ENCODE measurements around the gene NLGN1. TPM values are rescaled to one million over a fixed set of nuclear protein-coding genes. Genes with fewer than 3 reads are reported as not detected.

The NLGN1 gene
- total and polyA plus RNA-seq, 7 experiments from 2014 or later: not detected

DNA sequence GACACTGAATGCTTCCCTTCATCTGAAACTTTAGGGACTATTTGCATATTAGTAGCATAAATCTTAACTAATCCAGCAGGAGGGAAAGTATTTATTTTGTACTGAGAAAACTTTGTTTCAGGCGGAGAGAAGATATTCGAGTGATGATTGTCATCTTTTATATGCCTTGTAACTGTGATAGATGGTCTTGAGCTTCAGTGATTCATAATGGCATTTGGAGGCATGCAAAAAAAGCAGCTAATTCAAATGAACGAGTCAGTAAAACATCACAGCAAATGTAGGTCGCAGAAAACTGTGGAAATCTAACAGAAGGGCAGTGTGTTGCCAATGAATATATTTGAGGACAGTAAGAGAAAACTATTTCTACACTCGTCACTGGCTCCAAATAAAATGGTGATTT is 817.9 kb downstream of the NLGN1 start:
- Mint-ChIP-seq H3K4me3 (no peak overlapping the region), H3K27me3 (no peaks in the 10 kb centered on the region), H3K4me1 (peaks cover 0 to 17% (median 11%) of the 10 kb centered on the region in 7 donors), H3K36me3 (no peaks in the 10 kb centered on the region), H3K9me3 (peaks cover 0 to 6% (median 0%) of the 10 kb centered on the region in 11 donors), H3K27ac (no peak overlapping the region)
- Histone ChIP-seq H3K9me3 (ENCODE audit: control insufficient read depth in 2 of 3, low read length in 3 of 3) (no peaks in the 10 kb centered on the region), H3K4me3 (ENCODE audit: low read length) (no peak overlapping the region), H3K36me3 (ENCODE audit: control insufficient read depth in 2 of 3, insufficient read depth in 3 of 3, low read length in 3 of 3) (no peaks in the 10 kb centered on the region), H3K27ac (ENCODE audit: low read depth, low read length) (no peak overlapping the region), H3K27me3 (ENCODE audit: control insufficient read depth in 2 of 2, insufficient read depth in 2 of 2, low read length in 2 of 2) (no peaks in the 10 kb centered on the region), H3K4me1 (ENCODE audit: control insufficient read depth in 2 of 2, insufficient read depth in 2 of 2, low read length in 2 of 2) (no peaks in the 10 kb centered on the region)
- intact Hi-C loops (cut with micrococcal nuclease): no loop called here
- no peak for ATAC-seq
- DNase-seq: no peak
- ChIA-PET CTCF (no interaction called here), POLR2A (no interaction called here)

DNA sequence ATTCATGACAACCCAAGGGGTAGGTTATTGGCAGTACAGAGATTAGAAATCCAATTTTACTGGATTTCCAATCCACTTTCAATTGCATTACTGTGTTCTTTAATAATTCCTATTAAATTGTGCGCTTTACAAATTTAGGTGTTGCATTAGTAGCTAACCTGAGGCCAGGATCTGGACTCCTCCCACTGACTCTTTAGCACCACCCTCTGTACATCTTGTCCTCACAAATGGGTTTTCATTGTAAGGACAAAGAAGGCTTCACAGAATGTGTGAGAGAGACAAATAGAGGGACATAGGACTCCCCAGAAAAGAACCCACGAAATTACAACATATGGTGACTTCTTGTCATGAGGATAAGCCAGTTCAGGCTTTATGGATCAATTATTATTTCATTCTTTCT is 818.5 kb downstream of the NLGN1 start:
- ATAC-seq (no peak), DNase-seq (no peak)
- intact Hi-C loops (cut with micrococcal nuclease): no loop called here
- H3K4me1 ChIP-seq (ENCODE audit: control insufficient read depth in 2 of 2, insufficient read depth in 2 of 2, low read length in 2 of 2): no peaks in the 10 kb centered on the region
- no peaks in the 10 kb centered on the region for H3K27me3 Mint-ChIP-seq
- peaks cover 0 to 17% (median 11%) of the 10 kb centered on the region in 7 donors for H3K4me1 Mint-ChIP-seq
- no peak overlapping the region for H3K27ac ChIP-seq (ENCODE audit: low read depth, low read length)
- H3K9me3 ChIP-seq (ENCODE audit: control insufficient read depth in 2 of 3, low read length in 3 of 3): no peaks in the 10 kb centered on the region
- no peaks in the 10 kb centered on the region for H3K36me3 Mint-ChIP-seq
- ChIA-PET CTCF (no interaction called here), POLR2A (no interaction called here)
- H3K36me3 ChIP-seq (ENCODE audit: control insufficient read depth in 2 of 3, insufficient read depth in 3 of 3, low read length in 3 of 3): no peaks in the 10 kb centered on the region
- H3K4me3 ChIP-seq (ENCODE audit: low read length): no peak overlapping the region
- H3K9me3 Mint-ChIP-seq: peaks cover 0 to 6% (median 0%) of the 10 kb centered on the region in 11 donors
- H3K4me3 Mint-ChIP-seq: no peak overlapping the region
- no peak overlapping the region for H3K27ac Mint-ChIP-seq
- H3K27me3 ChIP-seq (ENCODE audit: control insufficient read depth in 2 of 2, insufficient read depth in 2 of 2, low read length in 2 of 2): no peaks in the 10 kb centered on the region

DNA sequence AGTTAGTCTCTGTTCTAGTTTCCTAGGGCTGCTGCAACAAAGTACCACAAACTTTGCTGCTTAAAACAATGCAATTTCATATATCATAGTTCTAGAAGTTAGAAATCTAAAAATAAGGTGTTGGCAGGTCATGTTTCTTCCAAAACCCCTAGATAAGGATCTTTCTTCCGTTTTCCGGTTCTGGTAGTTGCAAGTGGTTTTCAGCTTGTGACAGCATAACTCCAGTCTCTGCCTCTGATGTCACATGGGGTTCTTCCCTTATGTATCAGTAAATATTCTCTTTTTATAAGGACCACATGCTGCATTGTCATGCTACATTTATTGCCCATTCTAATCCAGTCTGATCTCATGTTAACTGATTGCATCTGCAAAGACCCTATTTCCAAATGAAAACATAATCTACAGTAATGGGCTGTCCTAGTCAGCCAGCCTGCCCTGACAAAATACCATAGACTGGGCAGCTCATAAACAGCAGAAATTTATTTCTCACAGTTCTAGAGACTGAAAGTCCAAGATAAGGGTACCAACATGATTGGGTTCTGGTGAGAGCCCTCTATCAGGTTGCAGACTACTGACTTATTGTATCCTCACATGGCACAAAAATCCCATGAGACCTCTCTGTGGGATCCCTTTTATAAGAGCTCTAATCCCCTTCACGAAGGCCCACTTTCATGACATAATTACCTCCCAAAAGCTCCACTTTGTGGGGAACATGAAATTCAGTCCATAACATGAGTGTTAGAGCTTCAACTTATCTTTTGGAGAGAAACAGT is 819.6 kb downstream of the NLGN1 start:
- no peaks in the 10 kb centered on the region for H3K36me3 Mint-ChIP-seq
- H3K27me3 Mint-ChIP-seq: no peaks in the 10 kb centered on the region
- peaks cover 0 to 6% (median 0%) of the 10 kb centered on the region in 11 donors for H3K9me3 Mint-ChIP-seq
- H3K27ac Mint-ChIP-seq: no peak overlapping the region
- no peaks in the 10 kb centered on the region for H3K36me3 ChIP-seq (ENCODE audit: control insufficient read depth in 2 of 3, insufficient read depth in 3 of 3, low read length in 3 of 3)
- no peaks in the 10 kb centered on the region for H3K4me1 ChIP-seq (ENCODE audit: control insufficient read depth in 2 of 2, insufficient read depth in 2 of 2, low read length in 2 of 2)
- H3K4me1 Mint-ChIP-seq: peaks cover 0 to 17% (median 11%) of the 10 kb centered on the region in 7 donors
- peak overlapping the region in 1 of 10 donors; percentile 37 for H3K4me3 Mint-ChIP-seq
- no peaks in the 10 kb centered on the region for H3K9me3 ChIP-seq (ENCODE audit: control insufficient read depth in 2 of 3, low read length in 3 of 3)
- H3K27me3 ChIP-seq (ENCODE audit: control insufficient read depth in 2 of 2, insufficient read depth in 2 of 2, low read length in 2 of 2): no peaks in the 10 kb centered on the region
- CTCF ChIA-PET: no interaction called here
- ATAC-seq: no peak
- H3K4me3 ChIP-seq (ENCODE audit: low read length): no peak overlapping the region
- intact Hi-C loops (cut with micrococcal nuclease): no loop called here
- POLR2A ChIA-PET: no interaction called here
- DNase-seq: peak in 3 of 9 donors; percentile 3 to 25 (median 6)
- no peak overlapping the region for H3K27ac ChIP-seq (ENCODE audit: low read depth, low read length)

DNA sequence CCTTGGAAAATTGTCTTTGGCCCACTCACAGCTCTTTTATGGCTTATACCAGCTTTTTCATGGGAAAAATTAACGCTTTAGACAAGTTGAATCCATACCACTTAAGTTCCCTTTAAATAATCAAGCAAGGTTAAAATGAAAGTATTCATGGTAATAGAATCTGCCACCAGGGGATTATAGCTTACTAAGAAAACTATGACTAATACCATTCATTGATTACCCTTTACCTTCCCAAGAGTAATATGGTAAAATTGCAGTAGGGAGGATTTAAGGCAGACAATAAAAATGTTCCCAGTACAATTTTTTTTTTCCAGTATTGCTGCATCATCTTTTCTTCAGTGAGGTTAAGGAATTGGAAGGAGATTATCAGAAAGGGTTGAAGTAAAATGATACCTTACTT is 820.5 kb downstream of the NLGN1 start:
- Mint-ChIP-seq H3K27me3 (no peaks in the 10 kb centered on the region), H3K4me1 (peaks cover 0 to 17% (median 11%) of the 10 kb centered on the region in 7 donors), H3K27ac (no peak overlapping the region), H3K36me3 (no peaks in the 10 kb centered on the region), H3K4me3 (no peak overlapping the region), H3K9me3 (peaks cover 0 to 7% (median 0%) of the 10 kb centered on the region in 11 donors)
- Histone ChIP-seq H3K27me3 (ENCODE audit: control insufficient read depth in 2 of 2, insufficient read depth in 2 of 2, low read length in 2 of 2) (no peaks in the 10 kb centered on the region), H3K9me3 (ENCODE audit: control insufficient read depth in 2 of 3, low read length in 3 of 3) (no peaks in the 10 kb centered on the region), H3K4me1 (ENCODE audit: control insufficient read depth in 2 of 2, insufficient read depth in 2 of 2, low read length in 2 of 2) (no peaks in the 10 kb centered on the region), H3K4me3 (ENCODE audit: low read length) (no peak overlapping the region), H3K36me3 (ENCODE audit: control insufficient read depth in 2 of 3, insufficient read depth in 3 of 3, low read length in 3 of 3) (no peaks in the 10 kb centered on the region), H3K27ac (ENCODE audit: low read depth, low read length) (no peak overlapping the region)
- intact Hi-C loops (cut with micrococcal nuclease): no loop called here
- POLR2A ChIA-PET: no interaction called here
- DNase-seq: no peak
- CTCF ChIA-PET: no interaction called here
- no peak for ATAC-seq

DNA sequence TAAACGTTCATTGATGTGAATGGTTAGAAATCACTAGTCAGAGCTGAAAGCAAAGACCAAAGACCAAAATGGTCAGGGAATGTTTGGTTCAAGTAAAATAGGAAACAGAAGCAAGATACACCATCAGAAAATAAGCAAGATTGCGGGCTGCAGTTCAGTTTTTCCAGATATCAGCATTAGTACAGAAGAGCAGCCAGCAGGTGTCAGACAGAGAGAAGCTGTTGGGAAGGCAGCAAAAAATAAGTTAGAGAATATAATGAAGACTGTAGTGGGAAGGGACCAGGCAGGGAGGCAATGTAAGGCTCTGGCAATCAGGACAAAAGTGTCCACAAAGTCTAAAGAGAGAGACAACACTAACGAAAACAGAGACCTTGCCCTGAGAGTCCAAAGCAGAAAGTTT is 822.2 kb downstream of the NLGN1 start:
- Histone ChIP-seq H3K4me1 (ENCODE audit: control insufficient read depth in 2 of 2, insufficient read depth in 2 of 2, low read length in 2 of 2) (no peaks in the 10 kb centered on the region), H3K9me3 (ENCODE audit: control insufficient read depth in 2 of 3, low read length in 3 of 3) (no peaks in the 10 kb centered on the region), H3K36me3 (ENCODE audit: control insufficient read depth in 2 of 3, insufficient read depth in 3 of 3, low read length in 3 of 3) (no peaks in the 10 kb centered on the region), H3K27ac (ENCODE audit: low read depth, low read length) (no peak overlapping the region), H3K4me3 (ENCODE audit: low read length) (no peak overlapping the region), H3K27me3 (ENCODE audit: control insufficient read depth in 2 of 2, insufficient read depth in 2 of 2, low read length in 2 of 2) (no peaks in the 10 kb centered on the region)
- intact Hi-C loops (cut with micrococcal nuclease): no loop called here
- ChIA-PET CTCF (no interaction called here), POLR2A (no interaction called here)
- no peaks in the 10 kb centered on the region for H3K27me3 Mint-ChIP-seq
- peaks cover 0 to 12% (median 0%) of the 10 kb centered on the region in 11 donors for H3K9me3 Mint-ChIP-seq
- no peak overlapping the region for H3K27ac Mint-ChIP-seq
- no peak overlapping the region for H3K4me3 Mint-ChIP-seq
- DNase-seq: no peak
- H3K4me1 Mint-ChIP-seq: peaks cover 0 to 17% (median 11%) of the 10 kb centered on the region in 7 donors
- no peak for ATAC-seq
- no peaks in the 10 kb centered on the region for H3K36me3 Mint-ChIP-seq

DNA sequence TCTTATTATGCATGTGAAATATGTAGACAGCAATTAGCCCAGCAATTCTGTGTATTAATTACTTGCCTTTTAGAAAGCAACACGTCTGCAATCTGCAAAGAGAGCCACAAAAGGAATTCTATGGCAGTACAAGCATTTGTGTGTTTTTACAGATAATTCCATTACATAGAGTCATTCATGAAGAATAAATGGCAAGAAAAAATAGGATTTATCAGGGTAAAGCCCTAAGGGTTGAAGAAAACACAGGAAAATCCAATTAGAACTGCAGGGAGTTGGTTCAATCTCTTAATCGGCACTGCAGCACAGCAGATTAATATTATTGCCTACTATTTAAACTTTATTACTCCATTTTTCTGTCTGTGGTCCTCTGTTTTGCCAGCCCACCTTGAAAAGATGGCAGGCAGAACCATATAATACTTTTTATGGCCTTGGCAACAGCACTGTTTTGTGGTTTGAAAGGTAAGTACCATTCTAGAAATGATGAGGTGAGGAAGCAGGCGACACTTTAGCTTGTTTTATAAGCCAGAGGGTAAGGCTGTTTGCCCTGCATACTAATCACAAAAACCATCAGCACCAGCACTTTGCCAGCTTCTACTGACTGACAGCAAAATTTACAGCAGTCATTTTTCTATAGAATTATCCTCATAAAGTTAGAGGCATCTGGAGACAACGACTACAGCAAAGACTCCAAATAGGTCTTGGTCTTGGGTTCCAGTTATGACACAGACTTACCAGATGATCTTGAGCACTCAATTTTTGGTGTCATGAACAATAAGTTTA is 823.4 kb downstream of the NLGN1 start:
- DNase-seq (no peak), ATAC-seq (no peak)
- Mint-ChIP-seq H3K9me3 (peaks cover 0 to 12% (median 0%) of the 10 kb centered on the region in 11 donors), H3K36me3 (no peaks in the 10 kb centered on the region), H3K27me3 (no peaks in the 10 kb centered on the region), H3K4me3 (no peak overlapping the region), H3K27ac (no peak overlapping the region), H3K4me1 (peaks cover 0 to 16% (median 11%) of the 10 kb centered on the region in 7 donors)
- ChIA-PET CTCF (no interaction called here), POLR2A (no interaction called here)
- Histone ChIP-seq H3K9me3 (ENCODE audit: control insufficient read depth in 2 of 3, low read length in 3 of 3) (no peaks in the 10 kb centered on the region), H3K4me1 (ENCODE audit: control insufficient read depth in 2 of 2, insufficient read depth in 2 of 2, low read length in 2 of 2) (no peaks in the 10 kb centered on the region), H3K36me3 (ENCODE audit: control insufficient read depth in 2 of 3, insufficient read depth in 3 of 3, low read length in 3 of 3) (no peaks in the 10 kb centered on the region), H3K27ac (ENCODE audit: low read depth, low read length) (no peak overlapping the region), H3K27me3 (ENCODE audit: control insufficient read depth in 2 of 2, insufficient read depth in 2 of 2, low read length in 2 of 2) (no peaks in the 10 kb centered on the region), H3K4me3 (ENCODE audit: low read length) (no peak overlapping the region)
- intact Hi-C loops (cut with micrococcal nuclease): no loop called here

DNA sequence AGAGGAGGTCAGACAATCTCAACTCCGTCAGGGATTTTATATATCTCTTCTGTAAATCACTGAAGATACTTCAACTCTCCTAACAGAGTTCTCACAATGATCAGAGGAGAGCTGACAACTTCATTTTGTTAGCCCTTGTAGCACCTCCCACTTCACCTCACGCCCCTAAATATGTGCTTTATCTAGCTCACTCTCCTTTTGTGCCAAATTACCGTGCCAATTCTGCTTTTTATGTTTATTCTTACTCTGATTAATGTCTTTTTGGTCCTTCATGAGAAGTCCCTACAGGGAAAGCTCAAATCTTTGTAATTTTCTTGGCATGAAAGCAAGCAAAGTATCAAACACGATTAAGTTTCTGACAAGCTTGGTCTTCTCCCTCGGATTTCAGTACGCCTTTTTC is 825.5 kb downstream of the NLGN1 start:
- H3K4me3 ChIP-seq (ENCODE audit: low read length): no peak overlapping the region
- intact Hi-C loops (cut with micrococcal nuclease): no loop called here
- ATAC-seq: no peak
- peaks cover 0 to 12% (median 0%) of the 10 kb centered on the region in 11 donors for H3K9me3 Mint-ChIP-seq
- H3K27ac ChIP-seq (ENCODE audit: low read depth, low read length): no peak overlapping the region
- H3K27ac Mint-ChIP-seq: no peak overlapping the region
- H3K9me3 ChIP-seq (ENCODE audit: control insufficient read depth in 2 of 3, low read length in 3 of 3): no peaks in the 10 kb centered on the region
- no peaks in the 10 kb centered on the region for H3K27me3 ChIP-seq (ENCODE audit: control insufficient read depth in 2 of 2, insufficient read depth in 2 of 2, low read length in 2 of 2)
- ChIA-PET CTCF (no interaction called here), POLR2A (no interaction called here)
- no peaks in the 10 kb centered on the region for H3K4me1 ChIP-seq (ENCODE audit: control insufficient read depth in 2 of 2, insufficient read depth in 2 of 2, low read length in 2 of 2)
- no peaks in the 10 kb centered on the region for H3K36me3 Mint-ChIP-seq
- H3K27me3 Mint-ChIP-seq: no peaks in the 10 kb centered on the region
- H3K4me3 Mint-ChIP-seq: no peak overlapping the region
- H3K36me3 ChIP-seq (ENCODE audit: control insufficient read depth in 2 of 3, insufficient read depth in 3 of 3, low read length in 3 of 3): no peaks in the 10 kb centered on the region
- DNase-seq: no peak
- no peaks in the 10 kb centered on the region for H3K4me1 Mint-ChIP-seq
